GM21360 (cell line): ENCODE data around the gene DSG2.
"Not testable (repeated sequence)": the region's sequence is repeated elsewhere in the genome, so short reads cannot be mapped to it uniquely, and the experiment has no call there.

ENCODE experiments used
- ATAC-seq: cut with Tn5 transposase; IDR thresholded peaks from one replicate; pipeline ENCODE4 v1.9.1; 2021; ENCODE audit warnings: mild to moderate bottlenecking, moderate library complexity; ENCODE audit not compliant: unreplicated experiment

Gene DSG2

GRCh38 chr18:31497836-31498573 is at the start of gene DSG2:
TSS of gene DSG2 (plus strand) at chr18:31498177. CDS start at chr18:31498252, 75 bp downstream.
- ATAC-seq: peak; percentile 51

GRCh38 chr18:31450409-31450808 is 47.6 kb upstream of the DSG2 start:
- ATAC-seq: no peak

GRCh38 chr18:31451625-31452024 is 46.4 kb upstream of the DSG2 start:
- ATAC-seq: no peak

GRCh38 chr18:31454066-31454708 is 43.8 kb upstream of the DSG2 start:
- ATAC-seq: no peak

GRCh38 chr18:31469629-31470028 is 28.3 kb upstream of the DSG2 start:
- ATAC-seq: no peak

- no peak for ATAC-seq
Measured at GRCh38 chr18:31478688-31479087, 19.3 kb upstream of the DSG2 start.

GRCh38 chr18:31482051-31482450 is 15.9 kb upstream of the DSG2 start:
- ATAC-seq: no peak

- no peak for ATAC-seq
Measured at GRCh38 chr18:31483396-31483795, 14.6 kb upstream of the DSG2 start.

- ATAC-seq: no peak
Measured at GRCh38 chr18:31484461-31484860, 13.5 kb upstream of the DSG2 start.

GRCh38 chr18:31486165-31486564 is 11.8 kb upstream of the DSG2 start:
- no peak for ATAC-seq

- ATAC-seq: no peak
Measured at GRCh38 chr18:31487246-31488015, 10.5 kb upstream of the DSG2 start.

GRCh38 chr18:31489311-31489710 is 8.7 kb upstream of the DSG2 start:
- no peak for ATAC-seq

GRCh38 chr18:31490387-31490786 is 7.6 kb upstream of the DSG2 start:
- peak; percentile 86 for ATAC-seq

GRCh38 chr18:31490833-31491232 is 7.1 kb upstream of the DSG2 start:
- ATAC-seq: no peak

GRCh38 chr18:31491586-31491985 is 6.4 kb upstream of the DSG2 start:
- ATAC-seq: no peak

- ATAC-seq: no peak
Measured at GRCh38 chr18:31492671-31493070, 5.3 kb upstream of the DSG2 start.

- ATAC-seq: no peak
Measured at GRCh38 chr18:31493171-31493570, 4.8 kb upstream of the DSG2 start.

- ATAC-seq: no peak
Measured at GRCh38 chr18:31493941-31494340, 4.0 kb upstream of the DSG2 start.

GRCh38 chr18:31494705-31495244 is 3.2 kb upstream of the DSG2 start:
- not testable (repeated sequence) for ATAC-seq

- no peak for ATAC-seq
Measured at GRCh38 chr18:31497404-31497835, 557 bp upstream of the DSG2 start.
